GM10266 (cell line): ENCODE measurements around the gene SPSB1.

Experiments
- DNase-seq: peaks from one replicate; pipeline ENCODE4 v3.0.0; 2012; ENCODE audit errors: extremely low spot score
- CTCF ChIP-seq: IDR thresholded peaks from 2 replicates; pipeline ENCODE4 v1.5.1; 2012; ENCODE audit warnings: mild to moderate bottlenecking, low read depth; ENCODE audit not compliant: control insufficient read depth, insufficient read depth; ENCODE audit errors: missing control alignments

SPSB1 gene

GRCh38 chr1:9302745-9303524, 10.2 kb downstream of the SPSB1 start:
- no peak for DNase-seq
- TF ChIP-seq CTCF: no peak

DNA sequence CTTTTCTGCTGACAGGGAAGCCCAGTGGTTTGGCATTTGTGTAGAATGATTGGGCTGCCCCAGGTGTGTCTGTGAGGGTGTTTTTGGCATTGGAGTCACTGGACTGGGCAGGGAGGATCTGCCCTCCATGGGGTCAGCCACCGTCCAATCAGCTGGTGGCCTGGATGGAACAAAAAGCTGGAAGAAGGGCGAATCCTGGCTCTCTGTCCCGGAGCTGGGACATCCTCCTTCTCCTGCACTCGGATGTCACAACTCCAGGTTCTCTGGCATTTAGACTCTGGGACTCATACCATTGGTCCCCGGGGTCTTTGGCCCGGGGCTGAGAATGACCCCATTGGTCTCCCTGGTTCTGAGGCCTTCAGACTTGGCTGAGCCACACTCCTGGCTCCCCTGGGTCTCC, 11.2 kb downstream of the SPSB1 start:
- DNase-seq: no peak
- TF ChIP-seq CTCF: no peak

DNA sequence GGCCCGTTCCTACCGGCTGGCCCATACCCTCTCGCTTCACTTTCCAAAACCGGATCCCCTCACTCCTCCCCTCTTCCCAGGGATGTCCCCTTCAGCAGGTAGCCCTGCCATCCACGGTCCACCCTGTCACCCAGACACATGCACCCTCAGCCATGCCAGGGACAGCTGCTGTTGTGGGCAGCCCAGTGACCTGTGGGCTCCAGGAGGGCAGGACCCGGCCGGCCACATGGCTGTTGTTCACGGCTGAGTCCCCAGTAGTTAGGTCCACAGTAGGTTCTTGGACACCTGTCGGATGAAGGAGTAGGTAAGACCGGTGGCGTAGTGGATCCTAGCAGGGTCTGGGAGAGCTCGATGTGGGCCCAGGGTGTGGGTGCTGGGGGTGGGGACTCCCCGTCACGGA, 12.5 kb downstream of the SPSB1 start:
- DNase-seq: no peak
- TF ChIP-seq CTCF: no peak

GRCh38 chr1:9306006-9306405, 13.3 kb downstream of the SPSB1 start:
- TF ChIP-seq CTCF: no peak
- DNase-seq: no peak

- DNase-seq: no peak
- no peak for TF ChIP-seq CTCF
Measured at GRCh38 chr1:9307303-9307702, 14.6 kb downstream of the SPSB1 start.

DNA sequence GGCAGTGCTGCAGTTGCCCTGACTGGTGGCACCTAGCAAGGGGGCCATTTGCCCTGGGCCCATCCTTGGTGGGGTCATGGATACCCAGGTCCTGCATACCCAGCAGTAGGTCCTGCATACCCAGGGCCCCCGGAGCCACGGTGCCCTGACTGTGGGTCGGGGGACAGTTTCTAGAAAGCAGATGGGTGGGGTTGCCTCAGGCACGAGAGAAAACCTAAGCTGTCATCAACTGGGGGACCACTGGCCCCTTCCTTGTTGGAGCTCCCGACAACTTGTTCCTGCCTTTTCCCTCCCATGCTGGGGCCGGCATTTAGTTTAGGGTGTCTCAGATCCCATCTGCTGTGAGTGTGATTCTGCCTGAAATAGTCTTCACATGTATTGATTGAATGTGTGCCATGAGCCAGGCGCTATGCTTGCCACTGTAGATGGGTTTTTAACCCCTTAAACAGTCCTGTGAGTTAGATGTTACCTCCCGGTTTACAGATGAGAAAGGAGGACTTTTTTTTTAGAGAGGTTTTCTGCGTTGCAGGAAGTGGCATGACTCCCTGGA, 15.6 kb downstream of the SPSB1 start:
- TF ChIP-seq CTCF: no peak
- no peak for DNase-seq

GRCh38 chr1:9309080-9309479, 16.4 kb downstream of the SPSB1 start:
- no peak for TF ChIP-seq CTCF
- DNase-seq: no peak
